Measurements from ENCODE around the gene PLEKHA5.
"Not testable (repeated sequence)": the region's sequence is repeated elsewhere in the genome, so short reads cannot be mapped to it uniquely, and the experiment has no call there.

Gene PLEKHA5

GRCh38 chr12:19312637-19313036 is 183.1 kb downstream of the PLEKHA5 start:
- DNase-seq (ENCODE audit: low read depth in 2 of 2), result no peak

GRCh38 chr12:19316425-19316824 is 186.9 kb downstream of the PLEKHA5 start:
- DNase-seq (ENCODE audit: low read depth in 2 of 2), result no peak

- DNase-seq (ENCODE audit: low read depth in 2 of 2), result no peak
Measured at GRCh38 chr12:19322376-19322775, 192.8 kb downstream of the PLEKHA5 start.

GRCh38 chr12:19323805-19324204 is 194.3 kb downstream of the PLEKHA5 start:
- DNase-seq (ENCODE audit: low read depth in 2 of 2), result no peak

GRCh38 chr12:19326102-19326501 is 196.6 kb downstream of the PLEKHA5 start:
- no peak for DNase-seq (ENCODE audit: low read depth in 2 of 2)

GRCh38 chr12:19332196-19332595 is 202.7 kb downstream of the PLEKHA5 start:
- DNase-seq (ENCODE audit: low read depth in 2 of 2), result no peak

- DNase-seq (ENCODE audit: low read depth in 2 of 2), result no peak
Measured at GRCh38 chr12:19338405-19338804, 208.9 kb downstream of the PLEKHA5 start.

GRCh38 chr12:19350850-19351249 is 221.3 kb downstream of the PLEKHA5 start:
- not testable (repeated sequence) for DNase-seq (ENCODE audit: low read depth in 2 of 2)

GRCh38 chr12:19351346-19351745 is 221.8 kb downstream of the PLEKHA5 start:
- no peak for DNase-seq (ENCODE audit: low read depth in 2 of 2)

GRCh38 chr12:19369691-19370148 is 240.2 kb downstream of the PLEKHA5 start:
- DNase-seq (ENCODE audit: low read depth in 2 of 2), result no peak

GRCh38 chr12:19373586-19373985 is 244.1 kb downstream of the PLEKHA5 start:
- no peak for DNase-seq (ENCODE audit: low read depth in 2 of 2)

GRCh38 chr12:19375888-19376287 is 246.4 kb downstream of the PLEKHA5 start:
- no peak for DNase-seq (ENCODE audit: low read depth in 2 of 2)

- DNase-seq (ENCODE audit: low read depth in 2 of 2), result no peak
Measured at GRCh38 chr12:19376691-19377090, 247.2 kb downstream of the PLEKHA5 start.

GRCh38 chr12:19382111-19382526 is 252.6 kb downstream of the PLEKHA5 start:
- DNase-seq (ENCODE audit: low read depth in 2 of 2), result peak; percentile 50 to 54

- DNase-seq (ENCODE audit: low read depth in 2 of 2), result no peak
Measured at GRCh38 chr12:19382563-19382962, 253.0 kb downstream of the PLEKHA5 start.

- no peak for DNase-seq (ENCODE audit: low read depth in 2 of 2)
Measured at GRCh38 chr12:19387161-19387560, 257.6 kb downstream of the PLEKHA5 start.

- no peak for DNase-seq (ENCODE audit: low read depth in 2 of 2)
Measured at GRCh38 chr12:19388131-19388549, 258.6 kb downstream of the PLEKHA5 start.

- DNase-seq (ENCODE audit: low read depth in 2 of 2), result no peak
Measured at GRCh38 chr12:19390051-19390598, 260.6 kb downstream of the PLEKHA5 start.

GRCh38 chr12:19392644-19393043 is 263.1 kb downstream of the PLEKHA5 start:
- not testable (repeated sequence) for DNase-seq (ENCODE audit: low read depth in 2 of 2)

- DNase-seq (ENCODE audit: low read depth in 2 of 2), result no peak
Measured at GRCh38 chr12:19394385-19394784, 264.9 kb downstream of the PLEKHA5 start.

- no peak for DNase-seq (ENCODE audit: low read depth in 2 of 2)
Measured at GRCh38 chr12:19397534-19397933, 268.0 kb downstream of the PLEKHA5 start.

- peak in 1 of 2 experiments; percentile 16 for DNase-seq (ENCODE audit: low read depth in 2 of 2)
Measured at GRCh38 chr12:19398376-19399363, 269.1 kb downstream of the PLEKHA5 start.

Data from fibroblast of skin of left biceps (primary cell).